HCT116 (cell line): ENCODE measurements around the gene DEFB110. TPM values are rescaled to one million over a fixed set of nuclear protein-coding genes. Genes with fewer than 3 reads are reported as not detected.

Source experiments
- ATAC-seq: fragments of 200-7000 bp; cut with Tn5 transposase; 2 replicates; pipeline ENCODE4 v1.9.1; 2020; ENCODE audit warnings: mild to moderate bottlenecking, moderate library complexity
- BruUV-seq: library from RNA; stranded (reverse); fragments of 400-500 nt; replicated peaks from 2 replicates; lab custom pipeline; 2021; lab: Mats Ljungman, UMichigan
- CTCF ChIA-PET: fragments of 300-600 bp; sonication (Branson Sonifier 250); formaldehyde crosslinking; loops from one replicate; lab custom pipeline; 2021; ENCODE audit warnings: antibody characterized with exemption; lab: Charles Lee
- POLR2A ChIA-PET: fragments of 300-600, 350-600 bp; sonication (Branson Sonifier 250); formaldehyde crosslinking; loops from one replicate; lab custom pipeline; 2021; ENCODE audit warnings: antibody characterized with exemption; lab: Charles Lee
- RAD21 ChIA-PET, 2 experiments: fragments of 300-600 bp; sonication (Branson Sonifier 250); formaldehyde crosslinking; loops; one replicate each; lab custom pipeline; 2023; ENCODE audit warnings: low total read pairs in 2 of 2; ENCODE audit not compliant: uncharacterized antibody in 2 of 2, unreplicated experiment in 2 of 2, low non-redundant PET in 1 of 2; lab: Charles Lee
- DNase-seq: peaks from one replicate; pipeline ENCODE4 v3.0.0-alpha.2; 2010; ENCODE audit warnings: low read depth, low spot score
- H2AFZ ChIP-seq: fragments of 200-600 bp; shearing (Covaris generic), sonication (generic); 2 replicates; pipeline ENCODE4 v1.6.1; 2017; ENCODE audit warnings: low read depth, mixed run types, mixed read lengths, antibody characterized with exemption, low read length; ENCODE audit not compliant: poor library complexity, severe bottlenecking
- H3K27ac ChIP-seq: 2 replicates; pipeline ENCODE4 v1.5.1; 2012; ENCODE audit warnings: low read depth, low read length
- H3K27me3 ChIP-seq: fragments of 200-600 bp; sonication (generic); 2 replicates; pipeline ENCODE4 v1.6.1; 2016; ENCODE audit warnings: mixed run types, low read length, mixed read lengths; ENCODE audit not compliant: insufficient read depth
- H3K36me3 ChIP-seq, 2 experiments: fragments of 200-500 bp in 1 of 2; fragments of 200-600 bp in 1 of 2; sonication (Bioruptor generic) in 1 of 2; sonication (generic) in 1 of 2; 2 replicates each; pipeline versions ENCODE4 v1.5.1 to v1.6.1; 2014 to 2016; ENCODE audit warnings: low read length in 2 of 2, inconsistent platforms in 1 of 2, mixed read lengths in 1 of 2, mixed run types in 1 of 2; ENCODE audit not compliant: insufficient read depth in 2 of 2, control insufficient read depth in 1 of 2
- H3K4me1 ChIP-seq, 2 experiments: fragments of 200-600 bp in 1 of 2; sonication (generic) in 1 of 2; 2 replicates each; pipeline versions ENCODE4 v1.5.1 to v1.6.1; 2012 to 2017; ENCODE audit warnings: low read length in 2 of 2, inconsistent platforms in 1 of 2, mild to moderate bottlenecking in 1 of 2, mixed read lengths in 1 of 2, mixed run types in 1 of 2, moderate library complexity in 1 of 2; ENCODE audit not compliant: insufficient read depth in 2 of 2, control insufficient read depth in 1 of 2
- H3K4me2 ChIP-seq: fragments of 200-600 bp; sonication (generic); 2 replicates; pipeline ENCODE4 v1.6.1; 2017; ENCODE audit warnings: mixed run types, low read length, mixed read lengths
- H3K4me3 ChIP-seq, 2 experiments: fragments of 200-600 bp in 1 of 2; sonication (generic) in 1 of 2; replicated peaks in 1 of 2; 2 replicates each; pipeline ENCODE4 v1.5.1; 2011 to 2016; ENCODE audit warnings: low read length in 2 of 2, control low read depth in 1 of 2, low read depth in 1 of 2, mild to moderate bottlenecking in 1 of 2, mixed read lengths in 1 of 2, mixed run types in 1 of 2
- H3K79me2 ChIP-seq: fragments of 200-600 bp; sonication (generic); 2 replicates; pipeline ENCODE4 v1.6.1; 2017; ENCODE audit warnings: mild to moderate bottlenecking, mixed run types, low read length, moderate library complexity, mixed read lengths; ENCODE audit not compliant: insufficient read depth
- H3K9ac ChIP-seq: fragments of 200-600 bp; sonication (generic); 2 replicates; pipeline ENCODE4 v1.6.1; 2016; ENCODE audit warnings: low read length, mixed read lengths
- H3K9me2 ChIP-seq: fragments of 200-600 bp; sonication (generic), shearing (Covaris generic); 2 replicates; pipeline ENCODE4 v1.6.1; 2017; ENCODE audit warnings: mixed run types, mild to moderate bottlenecking, moderate library complexity; ENCODE audit not compliant: insufficient read depth
- H3K9me3 ChIP-seq, 2 experiments: fragments of 200-500 bp in 1 of 2; fragments of 200-600 bp in 1 of 2; sonication (Bioruptor generic) in 1 of 2; sonication (generic) in 1 of 2; 2 replicates each; pipeline ENCODE4 v1.6.1; 2014 to 2017; ENCODE audit warnings: low read length in 2 of 2, mixed read lengths in 2 of 2, inconsistent platforms in 1 of 2, low read depth in 1 of 2, mild to moderate bottlenecking in 1 of 2, mixed run types in 1 of 2, moderate library complexity in 1 of 2; ENCODE audit not compliant: control insufficient read depth in 1 of 2, insufficient read depth in 1 of 2
- H4K20me1 ChIP-seq: fragments of 200-600 bp; sonication (generic), shearing (Covaris generic); 2 replicates; pipeline ENCODE4 v1.6.1; 2017; ENCODE audit warnings: mixed run types, mild to moderate bottlenecking, moderate library complexity; ENCODE audit not compliant: insufficient read depth
- CBX3 ChIP-seq: IDR thresholded peaks from 2 replicates; pipeline ENCODE4 v1.6.1; 2012; ENCODE audit warnings: low read depth
- CEBPB ChIP-seq: IDR thresholded peaks from 2 replicates; pipeline ENCODE4 v1.6.1; 2012; ENCODE audit warnings: low read depth
- EGR1 ChIP-seq: IDR thresholded peaks from 2 replicates; pipeline ENCODE4 v1.6.1; 2012; ENCODE audit warnings: low read depth
- ELF1 ChIP-seq: IDR thresholded peaks from 2 replicates; pipeline ENCODE4 v1.6.1; 2012; ENCODE audit warnings: low read depth, borderline replicate concordance
- EZH2 ChIP-seq: fragments of 200-600 bp; sonication (generic); IDR thresholded peaks from 2 replicates; pipeline ENCODE4 v1.6.1; 2017; ENCODE audit warnings: antibody characterized with exemption, mixed run types
- EZH2phosphoT487 ChIP-seq: fragments of 200-600 bp; IDR thresholded peaks from 2 replicates; pipeline ENCODE4 v1.6.1; 2018; ENCODE audit warnings: antibody characterized with exemption, borderline replicate concordance
- JUND ChIP-seq: IDR thresholded peaks from 2 replicates; pipeline ENCODE4 v1.6.1; 2012
- POLR2AphosphoS5 ChIP-seq: IDR thresholded peaks from 2 replicates; pipeline ENCODE4 v1.6.1; 2011; ENCODE audit warnings: mild to moderate bottlenecking, low read depth, low read length, moderate library complexity
- RAD21 ChIP-seq: IDR thresholded peaks from 2 replicates; pipeline ENCODE4 v1.6.1; 2012; ENCODE audit warnings: low read depth, mild to moderate bottlenecking
- SIN3A ChIP-seq: IDR thresholded peaks from 2 replicates; pipeline ENCODE4 v1.6.1; 2012; ENCODE audit warnings: low read depth
- SRF ChIP-seq: IDR thresholded peaks from 2 replicates; pipeline ENCODE4 v1.6.1; 2012; ENCODE audit warnings: low read depth
- TCF7L2 ChIP-seq: IDR thresholded peaks from 2 replicates; pipeline ENCODE4 v1.7.0; 2011; ENCODE audit warnings: borderline replicate concordance, inconsistent platforms; ENCODE audit not compliant: insufficient read depth, insufficient read length; ENCODE audit errors: extremely low read depth
- YY1 ChIP-seq: IDR thresholded peaks from 2 replicates; pipeline ENCODE4 v1.6.1; 2011; ENCODE audit warnings: low read length, low read depth, moderate library complexity, mild to moderate bottlenecking; ENCODE audit not compliant: insufficient replicate concordance; ENCODE audit errors: extremely low read depth
- ZFX ChIP-seq: fragments of 450-650 bp; IDR thresholded peaks from 2 replicates; pipeline ENCODE4 v1.6.1; 2017
- ZNF274 ChIP-seq: fragments of 200-500 bp; sonication (Bioruptor generic); IDR thresholded peaks from 2 replicates; pipeline ENCODE4 v1.6.1; 2014; ENCODE audit warnings: mild to moderate bottlenecking, low read depth, low read length, inconsistent platforms
- intact Hi-C: fragments of 100-400 bp; cut with micrococcal nuclease; formaldehyde crosslinking; loops from 2 replicates; pipeline ENCODE4 v1.10.0; 2022
- total RNA-seq: library from RNA; stranded (reverse); gene quantifications from one replicate; pipeline ENCODE4 v1.2.1, GENCODE V29; 2021; ENCODE audit not compliant: unreplicated experiment
- TF ChIP-seq, protein P1 (sequence below): IDR thresholded peaks from 2 replicates; pipeline ENCODE4 v1.6.1; 2012; ENCODE audit warnings: low read depth
- TF ChIP-seq, protein P2 (sequence below), 3 experiments: fragments of 200-600 bp in 1 of 3; sonication (generic) in 1 of 3; IDR thresholded peaks in 2 of 3; conservative IDR thresholded peaks in 1 of 3; 2 replicates each; pipeline ENCODE4 v1.5.1; 2012 to 2017; ENCODE audit warnings: low read depth in 2 of 3, low read length in 2 of 3, antibody characterized with exemption in 1 of 3, borderline replicate concordance in 1 of 3, control low read depth in 1 of 3, mild to moderate bottlenecking in 1 of 3, mixed read lengths in 1 of 3, mixed run types in 1 of 3, moderate library complexity in 1 of 3; ENCODE audit not compliant: insufficient read depth in 1 of 3
- TF ChIP-seq, protein P3 (sequence below): IDR thresholded peaks from 2 replicates; pipeline ENCODE4 v1.6.1; 2012

The DEFB110 gene
- total RNA-seq, 1 experiment from 2014 or later = not detected

DNA sequence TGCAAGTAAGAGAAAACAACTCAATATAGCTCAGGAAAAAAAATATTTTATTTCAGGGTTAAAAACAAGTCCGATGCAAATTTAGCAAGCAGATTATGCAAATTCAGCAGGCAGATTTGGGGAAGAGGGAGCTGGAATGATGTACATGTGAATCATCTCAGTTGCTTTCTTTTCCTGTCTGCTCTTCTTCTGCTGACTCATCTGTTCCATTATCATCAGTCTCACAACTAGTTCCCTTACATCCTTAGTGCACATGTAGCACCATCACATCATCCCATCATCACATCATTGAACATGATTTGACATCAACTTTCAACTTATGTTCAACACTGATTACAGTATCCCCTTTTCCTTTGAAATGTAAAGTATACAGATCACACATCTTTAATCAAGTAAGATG, 40.9 kb downstream of the DEFB110 start:
- H4K20me1 ChIP-seq = no peaks in the 10 kb centered on the region
- intact Hi-C loops = no loop called here
- no peak overlapping the region for H3K9ac ChIP-seq
- POLR2A ChIA-PET = interaction anchor here (0.7 kb wide), 1 partner anchor 61 kb away, joined by 4 read pairs; no protein-coding TSS in a partner anchor
- H3K9me3 ChIP-seq = no peaks in the 10 kb centered on the region
- no peaks in the 10 kb centered on the region for H3K79me2 ChIP-seq
- DNase-seq (no peak), ATAC-seq (no peak)
- H3K36me3 ChIP-seq = no peaks in the 10 kb centered on the region
- RAD21 ChIA-PET = no interaction called here
- CTCF ChIA-PET = no interaction called here
- H3K4me1 ChIP-seq = no peaks in the 10 kb centered on the region
- no peak overlapping the region for H2AFZ ChIP-seq
- no peak overlapping the region for H3K4me3 ChIP-seq
- H3K27ac ChIP-seq = no peak overlapping the region
- H3K9me2 ChIP-seq = no peaks in the 10 kb centered on the region
- 0 out of 2 replicates have a peak, but pooled peaks cover 11% of the 10 kb centered on the region for H3K27me3 ChIP-seq
- TF ChIP-seq CEBPB (no peak), YY1 (no peak), ZNF274 (no peak), ZFX (no peak), JUND (no peak), SIN3A (no peak), TCF7L2 (no peak), RAD21 (no peak), CBX3 (no peak), ELF1 (no peak), POLR2AphosphoS5 (no peak), EGR1 (no peak), SRF (no peak), EZH2 (no peak), EZH2phosphoT487 (no peak)
- TF ChIP-seq, protein P1, sequence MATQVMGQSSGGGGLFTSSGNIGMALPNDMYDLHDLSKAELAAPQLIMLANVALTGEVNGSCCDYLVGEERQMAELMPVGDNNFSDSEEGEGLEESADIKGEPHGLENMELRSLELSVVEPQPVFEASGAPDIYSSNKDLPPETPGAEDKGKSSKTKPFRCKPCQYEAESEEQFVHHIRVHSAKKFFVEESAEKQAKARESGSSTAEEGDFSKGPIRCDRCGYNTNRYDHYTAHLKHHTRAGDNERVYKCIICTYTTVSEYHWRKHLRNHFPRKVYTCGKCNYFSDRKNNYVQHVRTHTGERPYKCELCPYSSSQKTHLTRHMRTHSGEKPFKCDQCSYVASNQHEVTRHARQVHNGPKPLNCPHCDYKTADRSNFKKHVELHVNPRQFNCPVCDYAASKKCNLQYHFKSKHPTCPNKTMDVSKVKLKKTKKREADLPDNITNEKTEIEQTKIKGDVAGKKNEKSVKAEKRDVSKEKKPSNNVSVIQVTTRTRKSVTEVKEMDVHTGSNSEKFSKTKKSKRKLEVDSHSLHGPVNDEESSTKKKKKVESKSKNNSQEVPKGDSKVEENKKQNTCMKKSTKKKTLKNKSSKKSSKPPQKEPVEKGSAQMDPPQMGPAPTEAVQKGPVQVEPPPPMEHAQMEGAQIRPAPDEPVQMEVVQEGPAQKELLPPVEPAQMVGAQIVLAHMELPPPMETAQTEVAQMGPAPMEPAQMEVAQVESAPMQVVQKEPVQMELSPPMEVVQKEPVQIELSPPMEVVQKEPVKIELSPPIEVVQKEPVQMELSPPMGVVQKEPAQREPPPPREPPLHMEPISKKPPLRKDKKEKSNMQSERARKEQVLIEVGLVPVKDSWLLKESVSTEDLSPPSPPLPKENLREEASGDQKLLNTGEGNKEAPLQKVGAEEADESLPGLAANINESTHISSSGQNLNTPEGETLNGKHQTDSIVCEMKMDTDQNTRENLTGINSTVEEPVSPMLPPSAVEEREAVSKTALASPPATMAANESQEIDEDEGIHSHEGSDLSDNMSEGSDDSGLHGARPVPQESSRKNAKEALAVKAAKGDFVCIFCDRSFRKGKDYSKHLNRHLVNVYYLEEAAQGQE = no peak
- TF ChIP-seq, protein P2, sequence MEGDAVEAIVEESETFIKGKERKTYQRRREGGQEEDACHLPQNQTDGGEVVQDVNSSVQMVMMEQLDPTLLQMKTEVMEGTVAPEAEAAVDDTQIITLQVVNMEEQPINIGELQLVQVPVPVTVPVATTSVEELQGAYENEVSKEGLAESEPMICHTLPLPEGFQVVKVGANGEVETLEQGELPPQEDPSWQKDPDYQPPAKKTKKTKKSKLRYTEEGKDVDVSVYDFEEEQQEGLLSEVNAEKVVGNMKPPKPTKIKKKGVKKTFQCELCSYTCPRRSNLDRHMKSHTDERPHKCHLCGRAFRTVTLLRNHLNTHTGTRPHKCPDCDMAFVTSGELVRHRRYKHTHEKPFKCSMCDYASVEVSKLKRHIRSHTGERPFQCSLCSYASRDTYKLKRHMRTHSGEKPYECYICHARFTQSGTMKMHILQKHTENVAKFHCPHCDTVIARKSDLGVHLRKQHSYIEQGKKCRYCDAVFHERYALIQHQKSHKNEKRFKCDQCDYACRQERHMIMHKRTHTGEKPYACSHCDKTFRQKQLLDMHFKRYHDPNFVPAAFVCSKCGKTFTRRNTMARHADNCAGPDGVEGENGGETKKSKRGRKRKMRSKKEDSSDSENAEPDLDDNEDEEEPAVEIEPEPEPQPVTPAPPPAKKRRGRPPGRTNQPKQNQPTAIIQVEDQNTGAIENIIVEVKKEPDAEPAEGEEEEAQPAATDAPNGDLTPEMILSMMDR (IDR thresholded peaks at IDR 0.05 in 2 of 3, conservative IDR thresholded peaks at IDR 0.05 in 1 of 3; ENCODE audit: borderline replicate concordance in 1 of 3, insufficient read depth in 1 of 3, low read depth in 2 of 3, low read length in 2 of 3) = no peak
- TF ChIP-seq, protein P3, sequence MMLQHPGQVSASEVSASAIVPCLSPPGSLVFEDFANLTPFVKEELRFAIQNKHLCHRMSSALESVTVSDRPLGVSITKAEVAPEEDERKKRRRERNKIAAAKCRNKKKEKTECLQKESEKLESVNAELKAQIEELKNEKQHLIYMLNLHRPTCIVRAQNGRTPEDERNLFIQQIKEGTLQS = no peak
- H3K4me2 ChIP-seq = no peak overlapping the region
- no TSS peak for BruUV-seq
